Measurements from ENCODE around the gene UTP20. TPM values are rescaled to one million over a fixed set of nuclear protein-coding genes. Genes with fewer than 3 reads are reported as not detected.

UTP20 gene
- total and polyA plus RNA-seq, 2 of the 4 experiments (the other 2 are of a cell fraction): 6.8 to 22.0 TPM

Small RNA genes lying within 50 kb of the gene (microRNA-seq; reads per million reads assigned to microRNA genes)
- gene RNU6-1068P (ENCODE audit: insufficient read depth, insufficient read length) (not detected), gene RPS27P23 (ENCODE audit: insufficient read depth, insufficient read length) (not detected)

Small RNA genes lying within 50 kb of the gene (small RNA-seq; reads per million reads assigned to genes)
- gene RNU6-1068P: 0 reads per million in 5 experiments
- gene RPS27P23: 0 reads per million in 5 experiments

Other genes starting within 250 kb of the UTP20 start
- gene SLC5A8, start 69.9 kb upstream of the UTP20 start, total RNA-seq (2012; rRNA removed): not detected in 2 replicates
- gene SLC5A8, start 69.9 kb upstream of the UTP20 start, polyA plus RNA-seq (2012; rRNA removed): not detected in 2 replicates
- gene ARL1, start 127.7 kb downstream of the UTP20 start, total RNA-seq (2012; rRNA removed): 126 and 163 TPM in 2 replicates
- gene ARL1, start 127.7 kb downstream of the UTP20 start, polyA plus RNA-seq (2012; rRNA removed): 113 and 124 TPM in 2 replicates
- gene SPIC, start 195.2 kb downstream of the UTP20 start, total RNA-seq (2012; rRNA removed): not detected in 2 replicates
- gene SPIC, start 195.2 kb downstream of the UTP20 start, polyA plus RNA-seq (2012; rRNA removed): not detected in 2 replicates

Measured in IMR-90 (cell line).